ENCODE results near the gene HLA-DRB1.
"Not testable (repeated sequence)": the region's sequence is repeated elsewhere in the genome, so short reads cannot be mapped to it uniquely, and the experiment has no call there.

The HLA-DRB1 gene

DNA sequence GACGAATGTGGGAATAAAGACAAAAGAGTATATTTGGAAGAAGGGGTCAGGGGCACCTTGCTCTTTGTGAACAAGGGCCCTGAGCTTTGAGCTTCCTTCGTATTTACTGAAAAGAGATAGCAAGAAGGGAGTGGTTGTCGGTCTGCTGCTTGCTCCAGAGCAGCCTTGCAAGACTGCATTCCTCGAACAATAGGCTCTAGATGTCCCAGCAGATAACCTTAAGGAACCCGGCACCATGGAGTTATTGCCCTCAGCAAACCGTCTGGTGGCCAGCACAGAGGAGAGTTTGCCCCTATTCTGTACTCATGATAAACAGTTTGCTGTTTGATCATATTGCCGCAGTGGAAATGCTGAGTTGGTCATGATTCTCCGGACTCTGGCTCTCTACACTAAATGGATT, 22.7 kb downstream of the HLA-DRB1 start:
- no peak overlapping the region for H3K4me3 ChIP-seq (ENCODE audit: insufficient read depth, low read depth, low read length)
- 91 to 95% methylated on average over 6 to 8 of the region's 8 CpGs for WGBS, 2 experiments

GRCh38 chr6:32565511-32565910, 24.1 kb downstream of the HLA-DRB1 start:
- H3K4me3 ChIP-seq (ENCODE audit: insufficient read depth, low read depth, low read length): no peak overlapping the region
- H3K27ac ChIP-seq (ENCODE audit: insufficient read depth, low read depth, low read length, poor library complexity, severe bottlenecking): no peak overlapping the region
- no peaks in the 10 kb centered on the region for H3K27me3 ChIP-seq (ENCODE audit: control insufficient read depth, insufficient read depth, low read length, poor library complexity, severe bottlenecking)
- H3K9me3 ChIP-seq (ENCODE audit: control insufficient read depth, low read length): no peaks in the 10 kb centered on the region
- no peaks in the 10 kb centered on the region for H3K36me3 ChIP-seq (ENCODE audit: control insufficient read depth, insufficient read depth, low read length)
- WGBS, 2 experiments: 92 to 100% methylated on average over 1 of the region's 1 CpG
- H3K4me1 ChIP-seq (ENCODE audit: control insufficient read depth, insufficient read depth, low read length): no peaks in the 10 kb centered on the region

More for the DNA sequence above, 22.7 kb downstream of the HLA-DRB1 start:
- Histone ChIP-seq H3K9me3 (ENCODE audit: control insufficient read depth, low read length) (no peaks in the 10 kb centered on the region), H3K27ac (ENCODE audit: insufficient read depth, low read depth, low read length, poor library complexity, severe bottlenecking) (no peak overlapping the region), H3K27me3 (ENCODE audit: control insufficient read depth, insufficient read depth, low read length, poor library complexity, severe bottlenecking) (no peaks in the 10 kb centered on the region), H3K36me3 (ENCODE audit: control insufficient read depth, insufficient read depth, low read length) (no peaks in the 10 kb centered on the region), H3K4me1 (ENCODE audit: control insufficient read depth, insufficient read depth, low read length) (no peaks in the 10 kb centered on the region)

DNA sequence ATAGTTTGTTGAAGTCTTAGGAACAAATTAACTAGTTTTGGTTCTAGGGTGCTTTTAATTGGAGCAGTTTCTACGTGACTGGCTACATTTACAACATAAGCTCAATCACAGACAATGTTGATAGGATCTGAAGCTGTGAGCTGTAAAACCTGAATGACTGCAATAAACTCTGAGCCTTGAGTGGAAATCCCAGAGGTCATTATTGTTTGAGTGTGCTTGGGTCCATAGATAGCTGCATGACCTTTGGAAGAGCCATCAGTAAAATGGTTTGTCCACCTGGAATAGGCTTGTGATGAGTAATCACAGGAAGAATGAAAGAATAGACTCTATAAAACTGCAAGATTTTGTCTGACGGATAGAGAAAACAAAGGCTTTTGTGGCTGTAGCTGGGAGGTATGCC, 26.7 kb downstream of the HLA-DRB1 start:
- 77 to 78% methylated on average over 1 to 2 of the region's 2 CpGs for WGBS, 2 experiments
- H3K4me3 ChIP-seq (ENCODE audit: insufficient read depth, low read depth, low read length): no peak overlapping the region
- H3K27me3 ChIP-seq (ENCODE audit: control insufficient read depth, insufficient read depth, low read length, poor library complexity, severe bottlenecking): no peaks in the 10 kb centered on the region
- H3K4me1 ChIP-seq (ENCODE audit: control insufficient read depth, insufficient read depth, low read length): no peaks in the 10 kb centered on the region
- no peaks in the 10 kb centered on the region for H3K36me3 ChIP-seq (ENCODE audit: control insufficient read depth, insufficient read depth, low read length)
- H3K9me3 ChIP-seq (ENCODE audit: control insufficient read depth, low read length): no peaks in the 10 kb centered on the region
- H3K27ac ChIP-seq (ENCODE audit: insufficient read depth, low read depth, low read length, poor library complexity, severe bottlenecking): no peak overlapping the region

- 89 to 95% methylated on average over 7 of the region's 7 CpGs for WGBS, 2 experiments
Observed at GRCh38 chr6:32559747-32560146, 29.9 kb downstream of the HLA-DRB1 start.

DNA sequence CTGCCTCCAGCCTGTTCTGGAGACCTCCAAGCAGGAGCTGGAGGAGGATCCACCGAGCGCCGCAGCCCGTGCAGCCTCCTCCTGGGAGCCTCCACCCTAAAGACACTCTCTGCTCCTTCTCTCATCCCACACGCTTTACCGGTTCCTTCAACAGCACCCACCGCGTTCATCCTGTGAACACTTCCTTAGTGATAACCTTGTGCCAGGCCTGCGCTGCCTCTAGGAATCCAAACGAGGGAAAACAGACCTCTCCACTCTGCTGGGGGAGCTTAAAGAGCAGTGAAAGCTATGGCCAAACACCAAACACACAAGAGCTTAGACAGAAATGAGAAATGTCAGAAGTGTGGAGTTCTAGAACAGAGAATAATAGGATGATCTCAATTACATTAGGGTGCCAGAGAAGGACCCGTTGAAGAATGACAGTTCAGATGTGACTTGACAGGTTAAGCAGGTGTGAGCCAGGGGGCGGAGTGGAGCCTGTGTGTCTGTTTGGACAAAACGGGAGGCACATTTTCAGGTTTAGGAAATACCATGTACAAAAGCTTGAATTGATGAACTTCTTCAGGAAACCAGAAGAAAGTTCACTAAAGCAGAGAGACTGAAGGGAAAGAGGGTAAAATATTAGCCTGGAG, 31.1 kb downstream of the HLA-DRB1 start:
- Histone ChIP-seq H3K9me3 (ENCODE audit: control insufficient read depth, low read length) (no peaks in the 10 kb centered on the region), H3K36me3 (ENCODE audit: control insufficient read depth, insufficient read depth, low read length) (no peaks in the 10 kb centered on the region), H3K4me1 (ENCODE audit: control insufficient read depth, insufficient read depth, low read length) (no peaks in the 10 kb centered on the region), H3K27me3 (ENCODE audit: control insufficient read depth, insufficient read depth, low read length, poor library complexity, severe bottlenecking) (no peaks in the 10 kb centered on the region), H3K4me3 (ENCODE audit: insufficient read depth, low read depth, low read length) (no peak overlapping the region), H3K27ac (ENCODE audit: insufficient read depth, low read depth, low read length, poor library complexity, severe bottlenecking) (no peak overlapping the region)
- 75 to 79% methylated on average over 13 of the region's 13 CpGs for WGBS, 2 experiments

More at GRCh38 chr6:32559747-32560146, 29.9 kb downstream of the HLA-DRB1 start:
- no peaks in the 10 kb centered on the region for H3K9me3 ChIP-seq (ENCODE audit: control insufficient read depth, low read length)
- H3K4me1 ChIP-seq (ENCODE audit: control insufficient read depth, insufficient read depth, low read length): no peaks in the 10 kb centered on the region
- H3K27me3 ChIP-seq (ENCODE audit: control insufficient read depth, insufficient read depth, low read length, poor library complexity, severe bottlenecking): no peaks in the 10 kb centered on the region
- H3K27ac ChIP-seq (ENCODE audit: insufficient read depth, low read depth, low read length, poor library complexity, severe bottlenecking): no peak overlapping the region
- H3K36me3 ChIP-seq (ENCODE audit: control insufficient read depth, insufficient read depth, low read length): no peaks in the 10 kb centered on the region
- H3K4me3 ChIP-seq (ENCODE audit: insufficient read depth, low read depth, low read length): no peak overlapping the region

DNA sequence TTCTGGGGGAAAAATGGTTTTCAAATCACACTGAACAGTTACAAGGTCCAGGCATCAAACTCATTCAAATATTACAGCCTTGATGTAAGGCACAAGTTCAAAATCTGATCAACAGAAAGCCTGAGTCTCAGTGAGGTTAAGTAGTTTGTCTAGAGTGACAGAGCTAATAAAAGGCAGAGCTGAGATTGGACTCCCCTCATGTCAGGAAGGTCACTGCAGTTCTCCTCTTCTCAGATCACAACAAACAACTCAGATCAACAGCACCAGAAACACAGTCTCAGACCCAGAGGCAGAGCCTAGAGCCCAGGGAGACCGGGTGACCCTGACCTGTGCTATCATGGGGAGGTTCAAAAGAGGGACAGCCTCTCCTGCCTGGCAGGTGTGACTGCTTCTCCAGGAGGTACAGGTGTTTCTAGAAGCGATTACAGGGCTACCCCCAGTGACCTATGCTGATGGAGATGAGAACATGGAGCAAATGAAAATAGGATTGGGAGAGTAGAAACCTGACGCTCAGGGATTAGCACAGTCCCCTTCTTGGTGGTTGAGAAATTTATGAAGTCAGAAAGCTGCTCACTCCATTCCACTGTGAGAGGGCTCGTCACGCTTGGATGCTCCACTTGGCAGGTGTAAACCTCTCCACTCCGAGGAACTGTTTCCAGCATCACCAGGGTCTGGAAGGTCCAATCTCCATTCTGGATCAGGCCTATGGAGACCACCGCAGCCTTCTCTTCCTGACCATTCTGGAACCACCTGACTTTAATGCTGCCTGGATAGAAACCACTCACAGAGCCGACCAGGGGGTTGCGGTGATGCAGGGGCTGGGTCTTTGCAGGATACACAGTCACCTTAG, 35.3 kb downstream of the HLA-DRB1 start:
- no peaks in the 10 kb centered on the region for H3K9me3 ChIP-seq (ENCODE audit: control insufficient read depth, low read length)
- H3K27me3 ChIP-seq (ENCODE audit: control insufficient read depth, insufficient read depth, low read length, poor library complexity, severe bottlenecking): no peaks in the 10 kb centered on the region
- no peaks in the 10 kb centered on the region for H3K36me3 ChIP-seq (ENCODE audit: control insufficient read depth, insufficient read depth, low read length)
- H3K27ac ChIP-seq (ENCODE audit: insufficient read depth, low read depth, low read length, poor library complexity, severe bottlenecking): no peak overlapping the region
- H3K4me3 ChIP-seq (ENCODE audit: insufficient read depth, low read depth, low read length): no peak overlapping the region
- H3K4me1 ChIP-seq (ENCODE audit: control insufficient read depth, insufficient read depth, low read length): no peaks in the 10 kb centered on the region
- 84 to 90% methylated on average over 9 of the region's 9 CpGs for WGBS, 2 experiments

DNA sequence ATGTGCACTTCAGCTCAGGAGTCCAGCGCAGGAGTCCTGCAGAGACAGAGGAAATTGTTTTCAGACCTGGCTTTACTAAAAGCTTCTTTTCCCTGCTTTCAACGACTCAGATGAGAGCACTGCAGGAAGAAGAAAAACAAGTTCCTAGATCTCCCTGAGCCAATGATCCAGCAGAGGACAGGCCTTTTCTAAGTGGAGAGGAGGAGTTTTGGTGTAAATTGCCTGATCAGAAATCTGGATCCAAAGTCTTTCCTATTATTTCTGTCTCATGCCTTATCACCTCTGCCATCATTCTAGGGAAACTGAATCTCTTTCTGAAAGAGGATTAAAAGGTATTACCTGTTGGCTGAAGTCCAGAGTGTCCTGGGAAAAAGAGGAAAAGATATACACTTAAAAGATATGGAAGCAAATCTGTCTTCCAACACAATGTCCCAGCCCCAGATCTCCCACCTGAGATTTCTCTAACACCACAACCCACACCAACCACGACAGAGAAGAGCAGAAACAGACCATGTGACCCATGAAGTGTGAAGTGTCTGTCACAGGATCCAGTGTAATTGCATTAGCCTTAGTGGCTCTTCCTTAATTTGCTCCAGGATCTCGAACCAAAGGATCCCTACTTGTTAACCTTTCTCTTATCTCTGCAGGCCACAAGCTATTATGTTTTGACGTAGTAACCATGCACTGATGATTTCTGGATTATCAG, 36.5 kb downstream of the HLA-DRB1 start:
- H3K27me3 ChIP-seq (ENCODE audit: control insufficient read depth, insufficient read depth, low read length, poor library complexity, severe bottlenecking): no peaks in the 10 kb centered on the region
- H3K4me1 ChIP-seq (ENCODE audit: control insufficient read depth, insufficient read depth, low read length): no peaks in the 10 kb centered on the region
- no peak overlapping the region for H3K27ac ChIP-seq (ENCODE audit: insufficient read depth, low read depth, low read length, poor library complexity, severe bottlenecking)
- WGBS, 2 experiments: 58 to 71% methylated on average over 5 of the region's 5 CpGs
- no peaks in the 10 kb centered on the region for H3K36me3 ChIP-seq (ENCODE audit: control insufficient read depth, insufficient read depth, low read length)
- no peaks in the 10 kb centered on the region for H3K9me3 ChIP-seq (ENCODE audit: control insufficient read depth, low read length)
- no peak overlapping the region for H3K4me3 ChIP-seq (ENCODE audit: insufficient read depth, low read depth, low read length)

DNA sequence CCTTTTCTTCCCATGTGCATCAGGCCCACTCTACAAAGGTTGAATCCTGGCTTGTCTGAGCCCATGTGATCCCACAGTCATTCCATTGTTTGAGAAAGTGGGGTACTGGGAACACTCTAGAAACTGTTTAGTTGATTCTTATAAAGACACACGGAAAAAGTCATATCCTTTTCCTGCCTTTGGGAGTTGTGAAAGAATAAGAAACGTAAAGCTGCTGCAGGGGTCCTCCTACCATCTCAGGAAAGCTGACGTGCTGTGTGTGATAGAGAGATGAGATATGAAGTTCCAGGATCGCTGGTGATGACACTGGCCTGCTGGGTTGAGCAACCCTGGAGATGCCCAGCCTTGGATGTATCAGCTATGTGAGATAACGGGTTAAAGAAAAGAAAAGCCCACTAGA, 38.2 kb downstream of the HLA-DRB1 start:
- no peaks in the 10 kb centered on the region for H3K9me3 ChIP-seq (ENCODE audit: control insufficient read depth, low read length)
- no peaks in the 10 kb centered on the region for H3K36me3 ChIP-seq (ENCODE audit: control insufficient read depth, insufficient read depth, low read length)
- 61 to 70% methylated on average over 5 of the region's 5 CpGs for WGBS, 2 experiments

DNA sequence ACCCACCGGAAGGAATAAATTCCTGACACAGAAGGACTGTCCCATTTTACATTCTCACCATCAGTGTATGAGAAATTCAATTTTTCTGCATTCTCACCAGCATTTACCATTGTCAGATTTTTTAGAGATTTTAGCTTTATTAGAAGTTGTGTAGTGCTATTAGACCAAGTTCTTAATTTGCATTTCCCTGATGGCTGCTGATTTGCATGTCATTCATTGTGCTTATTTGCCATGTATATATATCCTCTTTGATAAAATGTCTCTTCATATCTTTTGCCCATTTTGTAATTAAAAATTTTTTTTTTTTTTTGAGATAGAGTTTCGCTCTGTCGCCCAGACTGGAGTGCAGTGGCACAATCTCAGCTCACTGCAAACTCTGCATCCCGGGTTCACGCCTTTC, 49.8 kb downstream of the HLA-DRB1 start:
- Histone ChIP-seq H3K4me1 (ENCODE audit: control insufficient read depth, insufficient read depth, low read length) (no peaks in the 10 kb centered on the region), H3K27ac (ENCODE audit: insufficient read depth, low read depth, low read length, poor library complexity, severe bottlenecking) (no peak overlapping the region), H3K4me3 (ENCODE audit: insufficient read depth, low read depth, low read length) (no peak overlapping the region), H3K9me3 (ENCODE audit: control insufficient read depth, low read length) (no peaks in the 10 kb centered on the region), H3K36me3 (ENCODE audit: control insufficient read depth, insufficient read depth, low read length) (no peaks in the 10 kb centered on the region), H3K27me3 (ENCODE audit: control insufficient read depth, insufficient read depth, low read length, poor library complexity, severe bottlenecking) (no peaks in the 10 kb centered on the region)
- 94 to 96% methylated on average over 5 of the region's 5 CpGs for WGBS, 2 experiments

More for the DNA sequence above, 38.2 kb downstream of the HLA-DRB1 start:
- H3K27me3 ChIP-seq (ENCODE audit: control insufficient read depth, insufficient read depth, low read length, poor library complexity, severe bottlenecking): no peaks in the 10 kb centered on the region
- H3K27ac ChIP-seq (ENCODE audit: insufficient read depth, low read depth, low read length, poor library complexity, severe bottlenecking): no peak overlapping the region
- no peaks in the 10 kb centered on the region for H3K4me1 ChIP-seq (ENCODE audit: control insufficient read depth, insufficient read depth, low read length)
- no peak overlapping the region for H3K4me3 ChIP-seq (ENCODE audit: insufficient read depth, low read depth, low read length)

GRCh38 chr6:32530431-32530793, 59.2 kb downstream of the HLA-DRB1 start:
- 38 to 41% methylated on average over 3 of the region's 3 CpGs for WGBS, 2 experiments
- H3K27me3 ChIP-seq (ENCODE audit: control insufficient read depth, insufficient read depth, low read length, poor library complexity, severe bottlenecking); H3K9me3 ChIP-seq (ENCODE audit: control insufficient read depth, low read length); H3K4me3 ChIP-seq (ENCODE audit: insufficient read depth, low read depth, low read length); H3K4me1 ChIP-seq (ENCODE audit: control insufficient read depth, insufficient read depth, low read length); H3K27ac ChIP-seq (ENCODE audit: insufficient read depth, low read depth, low read length, poor library complexity, severe bottlenecking); H3K36me3 ChIP-seq (ENCODE audit: control insufficient read depth, insufficient read depth, low read length): not testable (repeated sequence)

All from ectodermal cell (in vitro differentiated cells).